ENCODE measurements around the gene TIMP2. TPM values are rescaled to one million over a fixed set of nuclear protein-coding genes. Genes with fewer than 3 reads are reported as not detected.
"Not testable (repeated sequence)": the region's sequence is repeated elsewhere in the genome, so short reads cannot be mapped to it uniquely, and the experiment has no call there.

The TIMP2 gene
- total RNA-seq, 4 donors from 2014 or later = 172 to 315 (median 211) TPM

DNA sequence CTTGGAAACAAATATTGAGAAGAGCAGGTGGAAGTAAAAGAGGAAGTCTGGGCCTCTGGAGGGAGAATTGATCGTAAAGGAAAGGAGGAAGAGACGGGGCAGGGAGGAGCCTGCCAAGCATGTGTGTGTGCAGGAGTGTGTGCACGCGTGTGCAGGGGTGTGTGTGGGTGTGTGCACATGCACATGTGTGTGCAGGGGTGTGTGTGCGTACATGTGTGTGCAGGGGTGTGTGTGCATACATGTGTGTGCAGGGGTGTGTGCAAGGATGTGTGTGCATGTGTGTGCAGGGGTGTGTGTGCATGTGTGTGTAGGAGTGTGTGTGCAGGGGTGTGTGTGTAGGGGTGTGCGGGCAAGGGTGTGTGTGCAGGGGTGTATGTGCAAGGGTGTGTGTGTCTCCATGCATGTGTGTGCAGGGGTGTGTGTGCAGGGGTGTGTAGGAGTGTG, 32.2 kb downstream of the TIMP2 start:
- no peak overlapping the region for H3K4me3 ChIP-seq
- ATAC-seq = no peak
- H3K27ac ChIP-seq = peak overlapping the region in 2 of 4 donors; percentile 1 to 50
- no peaks in the 10 kb centered on the region for H3K9me3 ChIP-seq
- TF ChIP-seq, protein P1, sequence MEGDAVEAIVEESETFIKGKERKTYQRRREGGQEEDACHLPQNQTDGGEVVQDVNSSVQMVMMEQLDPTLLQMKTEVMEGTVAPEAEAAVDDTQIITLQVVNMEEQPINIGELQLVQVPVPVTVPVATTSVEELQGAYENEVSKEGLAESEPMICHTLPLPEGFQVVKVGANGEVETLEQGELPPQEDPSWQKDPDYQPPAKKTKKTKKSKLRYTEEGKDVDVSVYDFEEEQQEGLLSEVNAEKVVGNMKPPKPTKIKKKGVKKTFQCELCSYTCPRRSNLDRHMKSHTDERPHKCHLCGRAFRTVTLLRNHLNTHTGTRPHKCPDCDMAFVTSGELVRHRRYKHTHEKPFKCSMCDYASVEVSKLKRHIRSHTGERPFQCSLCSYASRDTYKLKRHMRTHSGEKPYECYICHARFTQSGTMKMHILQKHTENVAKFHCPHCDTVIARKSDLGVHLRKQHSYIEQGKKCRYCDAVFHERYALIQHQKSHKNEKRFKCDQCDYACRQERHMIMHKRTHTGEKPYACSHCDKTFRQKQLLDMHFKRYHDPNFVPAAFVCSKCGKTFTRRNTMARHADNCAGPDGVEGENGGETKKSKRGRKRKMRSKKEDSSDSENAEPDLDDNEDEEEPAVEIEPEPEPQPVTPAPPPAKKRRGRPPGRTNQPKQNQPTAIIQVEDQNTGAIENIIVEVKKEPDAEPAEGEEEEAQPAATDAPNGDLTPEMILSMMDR (IDR thresholded peaks at IDR 0.05) = no peak
- no peak for TF ChIP-seq POLR2A (IDR thresholded peaks at IDR 0.05)
- no peak for TF ChIP-seq POLR2AphosphoS5 (IDR thresholded peaks at IDR 0.05)
- TF ChIP-seq EP300 (IDR thresholded peaks at IDR 0.05) = no peak
- H3K36me3 ChIP-seq = peaks cover 0 to 5% of the 10 kb centered on the region in 2 donors
- H3K27me3 ChIP-seq = no peaks in the 10 kb centered on the region
- 69 to 80% methylated on average over 5 to 6 of the region's 6 CpGs for WGBS, 2 donors (ENCODE audit: low coverage in 1 of 2)
- H3K4me1 ChIP-seq = peaks cover 12 to 100% (median 68%) of the 10 kb centered on the region in 3 donors

DNA sequence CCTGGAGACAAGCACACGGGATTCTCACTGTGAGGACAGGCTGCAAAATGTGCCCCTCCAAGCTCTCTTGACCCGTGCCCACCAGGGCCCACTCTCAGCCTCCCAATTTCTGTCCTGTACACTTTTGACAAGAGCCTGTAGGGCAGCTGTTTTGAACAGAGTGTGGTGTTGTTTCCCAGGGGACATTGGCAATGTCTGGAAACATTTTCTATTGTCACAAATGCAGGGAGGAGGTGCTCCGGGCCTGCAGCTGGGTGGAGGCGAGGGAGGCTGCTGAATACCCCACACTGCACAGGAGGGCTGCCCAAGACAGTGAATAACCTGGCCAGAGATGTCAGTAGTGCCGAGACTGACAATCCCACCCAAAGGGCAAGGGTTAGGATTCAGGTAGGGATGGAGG, 32.7 kb downstream of the TIMP2 start:
- ATAC-seq = no peak
- no peak overlapping the region for H3K4me3 ChIP-seq
- WGBS, 2 donors (ENCODE audit: low coverage in 1 of 2) = 0 to 40% methylated on average over 1 of the region's 5 CpGs
- peak overlapping the region in 3 of 4 donors; percentile 1 to 50 (median 44) for H3K27ac ChIP-seq
- H3K4me1 ChIP-seq = peaks cover 12 to 100% (median 64%) of the 10 kb centered on the region in 3 donors
- no peak for TF ChIP-seq POLR2AphosphoS5 (IDR thresholded peaks at IDR 0.05)
- no peak for TF ChIP-seq POLR2A (IDR thresholded peaks at IDR 0.05)
- TF ChIP-seq EP300 (IDR thresholded peaks at IDR 0.05) = no peak
- TF ChIP-seq, protein P1 (IDR thresholded peaks at IDR 0.05) = no peak
- H3K27me3 ChIP-seq = no peaks in the 10 kb centered on the region
- H3K9me3 ChIP-seq = no peaks in the 10 kb centered on the region
- peaks cover 0 to 1% of the 10 kb centered on the region in 2 donors for H3K36me3 ChIP-seq

- peaks cover 12 to 100% (median 59%) of the 10 kb centered on the region in 3 donors for H3K4me1 ChIP-seq
- no peak for ATAC-seq
- 66 to 83% methylated on average over 4 to 9 of the region's 14 CpGs for WGBS, 2 donors (ENCODE audit: low coverage in 1 of 2)
- TF ChIP-seq POLR2A (IDR thresholded peaks at IDR 0.05) (no peak), EP300 (IDR thresholded peaks at IDR 0.05) (no peak)
- TF ChIP-seq, protein P1 (IDR thresholded peaks at IDR 0.05) = no peak
- no peak overlapping the region for H3K4me3 ChIP-seq
- H3K9me3 ChIP-seq = no peaks in the 10 kb centered on the region
- no peaks in the 10 kb centered on the region for H3K27me3 ChIP-seq
- H3K36me3 ChIP-seq = no peaks in the 10 kb centered on the region
- peak overlapping the region in 3 of 4 donors; percentile 1 to 50 (median 44) for H3K27ac ChIP-seq
Observed at GRCh38 chr17:78892062-78892456, 33.1 kb downstream of the TIMP2 start.

GRCh38 chr17:78891406-78892061, 33.7 kb downstream of the TIMP2 start:
- Histone ChIP-seq H3K4me3 (no peak overlapping the region), H3K27me3 (no peaks in the 10 kb centered on the region), H3K27ac (peak overlapping the region in 3 of 4 donors; percentile 33 to 50 (median 44)), H3K36me3 (no peaks in the 10 kb centered on the region), H3K4me1 (peaks cover 10 to 100% (median 54%) of the 10 kb centered on the region in 3 donors), H3K9me3 (no peaks in the 10 kb centered on the region)
- WGBS, 2 donors (ENCODE audit: low coverage in 1 of 2) = 64 to 65% methylated on average over 9 to 19 of the region's 21 CpGs
- ATAC-seq = no peak
- TF ChIP-seq POLR2A (IDR thresholded peaks at IDR 0.05) = no peak

GRCh38 chr17:78890498-78890897, 34.7 kb downstream of the TIMP2 start:
- WGBS, 2 donors (ENCODE audit: low coverage in 1 of 2) = 64 to 78% methylated on average over 4 to 11 of the region's 16 CpGs
- ATAC-seq = peak; percentile 28
- peaks cover under 1 to 100% (median 53%) of the 10 kb centered on the region in 3 donors for H3K4me1 ChIP-seq

GRCh38 chr17:78890096-78890495, 35.1 kb downstream of the TIMP2 start:
- WGBS, 2 donors (ENCODE audit: low coverage in 1 of 2) = 64 to 100% methylated on average over 1 to 5 of the region's 11 CpGs
- H3K27ac ChIP-seq = peak overlapping the region in 3 of 4 donors; percentile 44 to 53 (median 50)
- not testable (repeated sequence) for H3K36me3 ChIP-seq, H3K27me3 ChIP-seq, H3K9me3 ChIP-seq, ATAC-seq, H3K4me3 ChIP-seq
- H3K4me1 ChIP-seq = peaks cover 0 to 100% (median 54%) of the 10 kb centered on the region in 3 donors

More at GRCh38 chr17:78890498-78890897, 34.7 kb downstream of the TIMP2 start:
- TF ChIP-seq POLR2A (IDR thresholded peaks at IDR 0.05) (no peak), EP300 (IDR thresholded peaks at IDR 0.05) (no peak), POLR2AphosphoS5 (IDR thresholded peaks at IDR 0.05) (no peak)
- TF ChIP-seq, protein P1 (IDR thresholded peaks at IDR 0.05) = no peak
- no peaks in the 10 kb centered on the region for H3K36me3 ChIP-seq
- no peaks in the 10 kb centered on the region for H3K9me3 ChIP-seq
- H3K27ac ChIP-seq = peak overlapping the region in 3 of 4 donors; percentile 44 to 53 (median 50)
- no peaks in the 10 kb centered on the region for H3K27me3 ChIP-seq
- H3K4me3 ChIP-seq = no peak overlapping the region

Measured in gastroesophageal sphincter (tissue), 4 donors.